ENCODE measurements around the gene SYT14. TPM values are rescaled to one million over a fixed set of nuclear protein-coding genes. Genes with fewer than 3 reads are reported as not detected.

The SYT14 gene
- total RNA-seq: 0.32 and 1.1 TPM in 2 replicates

DNA sequence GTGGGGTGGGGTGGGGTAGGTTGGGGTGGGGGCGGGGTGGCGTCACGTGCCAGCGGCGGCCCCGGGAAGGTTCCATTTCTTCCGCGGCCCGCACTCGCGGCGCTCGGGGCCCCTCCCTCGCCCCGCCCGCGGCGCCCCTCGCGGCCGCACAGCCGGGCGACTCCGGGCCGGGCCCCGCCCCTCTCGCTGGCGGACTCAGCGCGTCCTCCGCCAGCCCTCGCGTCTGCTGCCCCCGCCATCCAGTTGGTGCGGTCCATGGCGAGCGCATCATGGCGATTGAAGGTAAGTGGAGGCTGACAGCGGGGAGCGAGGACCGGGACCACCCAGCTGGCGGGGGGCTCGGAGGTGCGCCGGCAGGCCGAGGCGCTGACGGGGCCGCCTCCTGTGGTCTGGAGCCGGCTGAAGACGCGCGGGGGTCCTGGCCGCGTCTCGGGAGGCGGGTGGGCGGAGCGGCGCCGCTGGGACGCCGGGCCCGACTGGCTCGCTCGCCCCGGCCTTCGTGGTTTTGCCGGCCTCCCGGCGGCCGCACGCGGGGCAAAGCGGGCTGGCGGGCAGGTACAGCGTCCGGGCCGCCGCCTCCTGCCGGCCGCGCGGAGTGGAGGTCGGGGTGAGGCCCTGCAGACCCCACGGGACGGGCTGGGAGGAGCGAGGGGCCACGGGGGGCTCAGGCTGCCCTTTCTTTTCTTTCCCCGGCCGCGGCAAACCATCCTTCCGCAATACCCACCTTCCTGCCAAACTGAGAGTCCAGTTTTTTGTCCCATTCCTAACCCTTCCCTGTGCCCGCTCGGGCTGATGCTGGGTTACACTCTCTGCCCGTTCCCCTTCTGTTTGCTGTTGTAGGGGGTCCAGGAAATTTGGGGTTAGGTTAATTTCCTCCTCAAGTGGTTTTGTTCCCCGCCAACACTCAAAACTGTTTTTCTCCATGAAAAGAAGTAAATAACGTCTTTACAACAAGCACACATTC lies at the start of gene SYT14:
Gene SYT14, plus strand, starts transcription at position 222 of the 964 bp plus-strand sequence. Its CDS starts 48 bp downstream, at position 270.

Other genes starting within 250 kb of the SYT14 start
- 0.32 TPM in 1 of 2 replicates, not detected in the other for gene HSD11B1, start 233.4 kb upstream of the SYT14 start, total RNA-seq
- not detected in 2 replicates for gene TRAF3IP3, start 182.2 kb upstream of the SYT14 start, total RNA-seq
- gene C1orf74, start 153.7 kb upstream of the SYT14 start, total RNA-seq: 1.9 and 2.4 TPM in 2 replicates
- gene IRF6, start 132.1 kb upstream of the SYT14 start, total RNA-seq: 1.5 and 1.9 TPM in 2 replicates
- 3.7 and 10.8 TPM in 2 replicates for gene UTP25, start 110.2 kb upstream of the SYT14 start, total RNA-seq

All from bladder microvascular endothelial cell (primary cell).